GM19025 (cell line): ENCODE data around the gene FN3KRP.
A peak's percentile ranks its signal among the peaks of the same experiment; 100 is the strongest.

Experiments
- ATAC-seq: cut with Tn5 transposase; IDR thresholded peaks from one replicate; pipeline ENCODE4 v1.9.1; 2021; ENCODE audit warnings: mild to moderate bottlenecking, low read depth, moderate library complexity; ENCODE audit not compliant: unreplicated experiment

Gene FN3KRP

GRCh38 chr17:82686366-82687324 is 29.9 kb upstream of the FN3KRP start:
- no peak for ATAC-seq

- ATAC-seq = no peak
Measured at GRCh38 chr17:82687375-82687861, 29.1 kb upstream of the FN3KRP start.

- no peak for ATAC-seq
Measured at GRCh38 chr17:82687871-82688270, 28.6 kb upstream of the FN3KRP start.

GRCh38 chr17:82689077-82689476 is 27.4 kb upstream of the FN3KRP start:
- no peak for ATAC-seq

- no peak for ATAC-seq
Measured at GRCh38 chr17:82690786-82691489, 25.6 kb upstream of the FN3KRP start.

- no peak for ATAC-seq
Measured at GRCh38 chr17:82691714-82692113, 24.8 kb upstream of the FN3KRP start.

GRCh38 chr17:82692268-82692667 is 24.2 kb upstream of the FN3KRP start:
- ATAC-seq = no peak

- no peak for ATAC-seq
Measured at GRCh38 chr17:82693168-82693867, 23.2 kb upstream of the FN3KRP start.

GRCh38 chr17:82694647-82695046 is 21.9 kb upstream of the FN3KRP start:
- ATAC-seq = no peak

GRCh38 chr17:82696259-82696658 is 20.2 kb upstream of the FN3KRP start:
- ATAC-seq = no peak

- ATAC-seq = no peak
Measured at GRCh38 chr17:82696916-82697807, 19.3 kb upstream of the FN3KRP start.

- ATAC-seq = no peak
Measured at GRCh38 chr17:82697808-82698064, 18.8 kb upstream of the FN3KRP start.

- peak; percentile 96 for ATAC-seq
Measured at GRCh38 chr17:82698065-82698973, 18.2 kb upstream of the FN3KRP start, which contains the start of gene RAB40B. Gene RAB40B (minus strand): TSS chr17:82698698. CDS start chr17:82698596, 102 bp downstream.

- peak; percentile 11 for ATAC-seq
Measured at GRCh38 chr17:82698974-82699442, 17.5 kb upstream of the FN3KRP start.

- ATAC-seq = no peak
Measured at GRCh38 chr17:82699551-82699950, 17.0 kb upstream of the FN3KRP start.

GRCh38 chr17:82702231-82702927 is 14.1 kb upstream of the FN3KRP start:
- no peak for ATAC-seq

GRCh38 chr17:82703036-82703745 is 13.3 kb upstream of the FN3KRP start:
- no peak for ATAC-seq
